ENCODE measurements around the gene TMEM101.

DNA sequence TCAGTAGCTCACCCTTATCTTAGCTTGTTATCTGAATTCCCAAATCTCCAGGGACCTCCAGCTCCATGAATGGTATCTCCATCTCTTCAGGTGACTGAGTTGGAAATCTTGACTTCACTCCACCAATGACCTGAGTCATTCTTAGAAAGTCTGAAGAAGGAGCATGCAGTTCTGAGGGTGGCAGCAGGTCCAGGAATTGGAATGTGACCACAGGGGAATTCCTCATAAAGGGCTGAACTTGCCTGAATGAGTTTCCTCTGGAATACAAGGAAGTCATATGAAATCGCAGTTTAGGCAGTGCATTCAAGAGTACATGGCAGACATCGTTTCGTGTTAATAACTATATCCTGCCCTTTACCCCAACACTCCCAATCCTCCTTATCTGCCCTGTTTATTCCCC, 48.5 kb downstream of the TMEM101 start:
- no peak for TF ChIP-seq CTCF (conservative IDR thresholded peaks at IDR 0.05; ENCODE audit: low read length)
- no peak for TF ChIP-seq EZH2phosphoT487 (IDR thresholded peaks at IDR 0.05; ENCODE audit: borderline replicate concordance)
